SIG-M5 treated with dmso at 0.1 percent for 504 hours (cell line): ENCODE measurements around the gene UMODL1.
"Not testable (repeated sequence)": the region's sequence is repeated elsewhere in the genome, so short reads cannot be mapped to it uniquely, and the experiment has no call there.

ENCODE experiments used
- DNase-seq: peaks from one replicate; lab custom pipeline; 2025; ENCODE audit not compliant: unreplicated experiment; lab: John Stamatoyannopoulos, UW

UMODL1 gene

GRCh38 chr21:42078247-42079007 lies 7.3 kb downstream of the UMODL1 start:
- not testable (repeated sequence) for DNase-seq

- no peak for DNase-seq
These were observed 8.2 kb downstream of the UMODL1 start for GRCh38 chr21:42079008-42079938.

- peak; percentile 57 for DNase-seq
These were observed 9.0 kb downstream of the UMODL1 start for GRCh38 chr21:42079939-42080787.

- DNase-seq, result peak; percentile 75
These were observed 9.6 kb downstream of the UMODL1 start for GRCh38 chr21:42080788-42081083.

GRCh38 chr21:42081138-42081537 lies 10.0 kb downstream of the UMODL1 start:
- DNase-seq, result peak; percentile 72

- no peak for DNase-seq
These were observed 10.8 kb downstream of the UMODL1 start for GRCh38 chr21:42081931-42082381.

- no peak for DNase-seq
These were observed 11.6 kb downstream of the UMODL1 start for GRCh38 chr21:42082501-42083360.

GRCh38 chr21:42083361-42083690 lies 12.2 kb downstream of the UMODL1 start:
- DNase-seq, result no peak

- no peak for DNase-seq
These were observed 13.0 kb downstream of the UMODL1 start for GRCh38 chr21:42084079-42084478.

- no peak for DNase-seq
These were observed 14.3 kb downstream of the UMODL1 start for GRCh38 chr21:42085246-42086077.

GRCh38 chr21:42086969-42087368 lies 15.9 kb downstream of the UMODL1 start:
- DNase-seq, result no peak

- no peak for DNase-seq
These were observed 17.0 kb downstream of the UMODL1 start for GRCh38 chr21:42088148-42088547.

- DNase-seq, result no peak
These were observed 17.5 kb downstream of the UMODL1 start for GRCh38 chr21:42088658-42089057.

GRCh38 chr21:42089093-42089631 lies 18.0 kb downstream of the UMODL1 start:
- no peak for DNase-seq

- no peak for DNase-seq
These were observed 18.7 kb downstream of the UMODL1 start for GRCh38 chr21:42089665-42090310.

GRCh38 chr21:42091899-42092508 lies 20.9 kb downstream of the UMODL1 start:
- DNase-seq, result no peak

- DNase-seq, result no peak
These were observed 21.7 kb downstream of the UMODL1 start for GRCh38 chr21:42092771-42093170.

GRCh38 chr21:42093186-42093585 lies 22.1 kb downstream of the UMODL1 start:
- no peak for DNase-seq
